Esophagus squamous epithelium (tissue), 4 donors: ENCODE measurements around the gene ANKRD30B.

ENCODE experiments used
- CTCF ChIP-seq, 6 experiments: fragments of 450-650 bp in 4 of 6; fragments of 200-600 bp in 2 of 6; sonication (generic) in 2 of 6; IDR thresholded peaks; one replicate each; pipeline ENCODE4 v1.5.1; 2016 to 2019; ENCODE audit warnings: antibody characterized with exemption in 6 of 6, mild to moderate bottlenecking in 4 of 6, moderate library complexity in 4 of 6
- POLR2A ChIP-seq, 4 donors: fragments of 450-650 bp; IDR thresholded peaks; one replicate each; pipeline ENCODE4 v1.6.1; 2017; ENCODE audit warnings: antibody characterized with exemption in 4 of 4, mild to moderate bottlenecking in 4 of 4, moderate library complexity in 3 of 4

GRCh38 chr18:14900435-14900834 is 152.5 kb downstream of the ANKRD30B start:
- TF ChIP-seq CTCF (IDR thresholded peaks at IDR 0.05) (no peak), POLR2A (IDR thresholded peaks at IDR 0.05) (no peak)
